IMR-90 (cell line): ENCODE results near the gene ZIC3. TPM values are rescaled to one million over a fixed set of nuclear protein-coding genes. Genes with fewer than 3 reads are reported as not detected.

Source experiments
- ATAC-seq: fragments of 200-7000 bp; cut with Tn5 transposase; 2 replicates; pipeline ENCODE4 v1.9.1; 2020; ENCODE audit warnings: low read depth, mild to moderate bottlenecking, moderate library complexity
- BruUV-seq: library from RNA; stranded (reverse); fragments of 400-500 nt; replicated peaks from 2 replicates; lab custom pipeline; 2021; lab: Mats Ljungman, UMichigan
- CTCF ChIA-PET: fragments of 300-600 bp; formaldehyde crosslinking; extraction: SDS; loops from one replicate; lab custom pipeline; 2021; ENCODE audit warnings: antibody characterized with exemption; lab: Yijun Ruan, JAX
- POLR2A ChIA-PET: fragments of 300-600 bp; sonication (Branson Sonifier 250); formaldehyde crosslinking; loops from one replicate; lab custom pipeline; 2022; ENCODE audit warnings: antibody characterized with exemption; ENCODE audit not compliant: unreplicated experiment; lab: Charles Lee
- DNase-seq: peaks from one replicate; pipeline ENCODE4 v3.0.0; 2013
- H2AFZ ChIP-seq: replicated peaks from 2 replicates; pipeline ENCODE3; 2013; ENCODE audit warnings: low read length, mild to moderate bottlenecking; ENCODE audit not compliant: poor library complexity
- H2AK5ac ChIP-seq: 2 replicates; pipeline ENCODE4 v1.6.1; 2013; ENCODE audit warnings: low read depth, low read length, inconsistent platforms
- H2AK9ac ChIP-seq: replicated peaks from 2 replicates; pipeline ENCODE3; 2013; ENCODE audit warnings: mild to moderate bottlenecking, low read depth, low read length, moderate library complexity; ENCODE audit not compliant: poor library complexity
- H2BK120ac ChIP-seq: 2 replicates; pipeline ENCODE4 v1.6.1; 2013; ENCODE audit warnings: low read depth, low read length, inconsistent platforms
- H2BK15ac ChIP-seq: 3 replicates; pipeline ENCODE4 v1.6.1; 2013; ENCODE audit warnings: low read depth, low read length, inconsistent platforms
- H2BK20ac ChIP-seq: 2 replicates; pipeline ENCODE4 v1.6.1; 2013; ENCODE audit warnings: low read depth, mild to moderate bottlenecking, inconsistent platforms, low read length, moderate library complexity
- H2BK5ac ChIP-seq: 2 replicates; pipeline ENCODE4 v1.6.1; 2013; ENCODE audit warnings: mild to moderate bottlenecking, low read depth, low read length, inconsistent platforms; ENCODE audit not compliant: poor library complexity, severe bottlenecking
- H3K14ac ChIP-seq: replicated peaks from 2 replicates; pipeline ENCODE4 v1.6.1; 2013; ENCODE audit warnings: low read depth, low read length, inconsistent platforms
- H3K18ac ChIP-seq: 2 replicates; pipeline ENCODE4 v1.6.1; 2013; ENCODE audit warnings: low read depth, low read length, control low read depth
- H3K23ac ChIP-seq: 2 replicates; pipeline ENCODE4 v1.6.1; 2013; ENCODE audit warnings: low read depth, low read length, inconsistent platforms
- H3K27ac ChIP-seq: 2 replicates; pipeline ENCODE4 v1.5.1; 2013; ENCODE audit warnings: mild to moderate bottlenecking, control low read depth, low read length; ENCODE audit not compliant: insufficient read depth
- H3K27me3 ChIP-seq: 2 replicates; pipeline ENCODE4 v1.6.1; 2013; ENCODE audit warnings: low read length; ENCODE audit not compliant: control insufficient read depth, insufficient read depth
- H3K36me3 ChIP-seq: 2 replicates; pipeline ENCODE4 v1.6.1; 2013; ENCODE audit warnings: low read length, mixed read lengths; ENCODE audit not compliant: control insufficient read depth, insufficient read depth
- H3K4ac ChIP-seq: 2 replicates; pipeline ENCODE4 v1.6.1; 2013; ENCODE audit warnings: low read depth, low read length, inconsistent platforms
- H3K4me1 ChIP-seq: 2 replicates; pipeline ENCODE4 v1.6.1; 2013; ENCODE audit warnings: low read length, mixed read lengths; ENCODE audit not compliant: control insufficient read depth, insufficient read depth
- H3K4me2 ChIP-seq: 2 replicates; pipeline ENCODE4 v1.6.1; 2013; ENCODE audit warnings: low read depth, mild to moderate bottlenecking, control low read depth, low read length, moderate library complexity
- H3K4me3 ChIP-seq: 2 replicates; pipeline ENCODE4 v1.5.1; 2013; ENCODE audit warnings: low read depth, mild to moderate bottlenecking, control low read depth, low read length, moderate library complexity; ENCODE audit not compliant: insufficient read depth
- H3K56ac ChIP-seq: 2 replicates; pipeline ENCODE4 v1.6.1; 2013; ENCODE audit warnings: low read length, inconsistent platforms; ENCODE audit not compliant: insufficient read depth; ENCODE audit errors: extremely low read depth
- H3K79me1 ChIP-seq, 2 experiments: 2 replicates each; pipeline ENCODE4 v1.6.1; 2013; ENCODE audit warnings: low read length in 2 of 2, inconsistent platforms in 1 of 2, low read depth in 1 of 2
- H3K9ac ChIP-seq: 2 replicates; pipeline ENCODE4 v1.6.1; 2013; ENCODE audit warnings: low read depth, low read length, control low read depth
- H3K9me1 ChIP-seq: 2 replicates; pipeline ENCODE4 v1.6.1; 2013; ENCODE audit warnings: low read length, inconsistent platforms; ENCODE audit not compliant: insufficient read depth
- H3K9me3 ChIP-seq: 2 replicates; pipeline ENCODE4 v1.6.1; 2013; ENCODE audit warnings: low read length; ENCODE audit not compliant: control insufficient read depth, insufficient read depth
- H4K20me1 ChIP-seq: 2 replicates; pipeline ENCODE4 v1.6.1; 2013; ENCODE audit warnings: low read length, inconsistent platforms; ENCODE audit not compliant: insufficient read depth
- H4K5ac ChIP-seq: 2 replicates; pipeline ENCODE4 v1.6.1; 2013; ENCODE audit warnings: mild to moderate bottlenecking, low read depth, low read length, control low read depth
- H4K8ac ChIP-seq, 2 experiments: 2 replicates each; pipeline ENCODE4 v1.6.1; 2013; ENCODE audit warnings: low read depth in 2 of 2, low read length in 2 of 2, control low read depth in 1 of 2, inconsistent platforms in 1 of 2
- H4K91ac ChIP-seq: 2 replicates; pipeline ENCODE4 v1.6.1; 2013; ENCODE audit warnings: low read depth, low read length, inconsistent platforms; ENCODE audit not compliant: insufficient read depth
- ELK1 ChIP-seq: fragments of 150-350 bp; IDR thresholded peaks from 2 replicates; pipeline ENCODE4 v1.6.1; 2016; ENCODE audit warnings: low read depth, mild to moderate bottlenecking, low read length, moderate library complexity, borderline replicate concordance
- FOS ChIP-seq: fragments of 150-350 bp; IDR thresholded peaks from 2 replicates; pipeline ENCODE4 v1.6.1; 2016; ENCODE audit warnings: low read depth, low read length
- SMC3 ChIP-seq: fragments of 150-350 bp; IDR thresholded peaks from 2 replicates; pipeline ENCODE4 v1.6.1; 2016; ENCODE audit warnings: low read depth, mild to moderate bottlenecking, antibody characterized with exemption, low read length, moderate library complexity
- WGBS, 2 experiments: methylation state at CpG; one replicate each; pipeline versions ENCODE4 v1.1.5 to v1.1.7; 2013; ENCODE audit warnings: missing lambda C conversion rate in 2 of 2; ENCODE audit not compliant: insufficient read length in 1 of 2; ENCODE audit errors: extremely low coverage in 2 of 2; 5-methylcytosine and 5-hydroxymethylcytosine counted together
- dilution Hi-C: fragments of 300-500 bp; cut with HindIII; formaldehyde crosslinking; loops from one replicate; pipeline ENCODE4 v1.14.3; 2018; ENCODE audit warnings: low sequenced_read_pairs; ENCODE audit not compliant: unreplicated experiment
- in situ Hi-C: fragments of 300-500 bp; cut with MboI; formaldehyde crosslinking; loops from 3 replicates; pipeline ENCODE4 v1.14.3; 2019; ENCODE audit warnings: low sequenced_read_pairs, inconsistent platforms, mixed read lengths
- intact Hi-C: fragments of 100-400 bp; cut with micrococcal nuclease; formaldehyde crosslinking; loops from 2 replicates; pipeline ENCODE4 v1.10.0; 2022
- polyA plus RNA-seq, 3 experiments: library from polyadenylated mRNA; depleted of rRNA; stranded (reverse); fragments of >200 nt; gene quantifications; 2 replicates each; pipeline ENCODE4 v1.2.3, GENCODE V29; 2012; ENCODE audit warnings: low replicate concordance in 1 of 3
- total RNA-seq: library from RNA; depleted of rRNA; stranded (reverse); fragments of >200 nt; gene quantifications from 2 replicates; pipeline ENCODE4 v1.2.3, GENCODE V29; 2012

ZIC3 gene
- total and polyA plus RNA-seq, 2 of the 4 experiments (the other 2 are of a cell fraction): not detected

GRCh38 chrX:137549073-137549472 lies 16.9 kb upstream of the ZIC3 start:
- DNase-seq: no peak
- Histone ChIP-seq H3K9me3 (peaks cover 10% of the 10 kb centered on the region; the same call in 1 of the 2 replicates), H3K56ac (no peak overlapping the region), H3K9ac (no peak overlapping the region), H3K4ac (no peak overlapping the region), H3K9me1 (no peaks in the 10 kb centered on the region), H3K79me1 (no peaks in the 10 kb centered on the region), H2AFZ (no peak overlapping the region), H3K4me2 (no peak overlapping the region), H4K20me1 (no peaks in the 10 kb centered on the region), H4K5ac (no peak overlapping the region), H3K27me3 (peaks cover 6% of the 10 kb centered on the region; the same call in 1 of the 2 replicates), H4K91ac (no peak overlapping the region), H3K4me1 (no peaks in the 10 kb centered on the region), H4K8ac (no peak overlapping the region), H2AK9ac (no peak overlapping the region), H3K36me3 (no peaks in the 10 kb centered on the region), H2BK120ac (no peak overlapping the region), H3K27ac (no peak overlapping the region), H2BK20ac (no peak overlapping the region), H2AK5ac (no peak overlapping the region), H2BK5ac (no peak overlapping the region), H3K14ac (no peak overlapping the region), H3K4me3 (no peak overlapping the region), H3K18ac (no peak overlapping the region), H3K23ac (no peak overlapping the region), H2BK15ac (no peak overlapping the region)
- dilution Hi-C loops (no loop called here), in situ Hi-C loops (no loop called here), intact Hi-C loops (no loop called here)
- POLR2A ChIA-PET: no interaction called here
- CTCF ChIA-PET: no interaction called here
- TF ChIP-seq ELK1: no peak
- TF ChIP-seq FOS: no peak
- no peak for TF ChIP-seq SMC3
- WGBS, 2 experiments: 38% methylated on average over 4 of the region's 24 CpGs; no CpG with 5 or more reads in 1 of the 2 experiments
- no peak for ATAC-seq
- BruUV-seq: no TSS peak
